H1 (cell line): ENCODE results near the gene GPATCH2. TPM values are rescaled to one million over a fixed set of nuclear protein-coding genes. Genes with fewer than 3 reads are reported as not detected.

Experiments used
- CTCF ChIA-PET: fragments of 300-600 bp; sonication (Branson Sonifier 250); formaldehyde crosslinking; loops from one replicate; lab custom pipeline; 2021; ENCODE audit not compliant: partially characterized antibody; lab: Charles Lee
- POLR2A ChIA-PET: fragments of 300-600 bp; sonication (Branson Sonifier 250); formaldehyde crosslinking; loops from one replicate; lab custom pipeline; 2021; ENCODE audit warnings: inconsistent platforms; ENCODE audit not compliant: partially characterized antibody; lab: Charles Lee
- DNase-seq, 2 experiments: peaks; one replicate each; pipeline versions ENCODE4 v3.0.0 to v3.0.0-alpha.2; 2010 to 2022; ENCODE audit warnings: low spot score in 2 of 2, low read depth in 1 of 2, mixed read lengths in 1 of 2
- FAIRE-seq: peaks from 2 replicates; lab custom pipeline; 2011; peaks lifted over from hg19 to GRCh38; lab: Jason Lieb, UNC
- H2AFZ ChIP-seq: 2 replicates; pipeline ENCODE4 v1.8.1; 2012; ENCODE audit warnings: low read length, inconsistent platforms
- H2AK5ac ChIP-seq: 2 replicates; pipeline ENCODE4 v1.6.1; 2013; ENCODE audit warnings: low read depth, low read length
- H2BK120ac ChIP-seq: replicated peaks from 2 replicates; pipeline ENCODE3; 2013; ENCODE audit warnings: low read depth, low read length, inconsistent platforms
- H2BK12ac ChIP-seq: 2 replicates; pipeline ENCODE4 v1.6.1; 2013; ENCODE audit warnings: low read depth, low read length
- H2BK15ac ChIP-seq: 2 replicates; pipeline ENCODE4 v1.6.1; 2013; ENCODE audit warnings: low read length
- H2BK20ac ChIP-seq: 2 replicates; pipeline ENCODE4 v1.6.1; 2013; ENCODE audit warnings: low read length
- H2BK5ac ChIP-seq: 2 replicates; pipeline ENCODE4 v1.6.1; 2013; ENCODE audit warnings: low read depth, low read length
- H3K14ac ChIP-seq: 2 replicates; pipeline ENCODE4 v1.6.1; 2013; ENCODE audit warnings: inconsistent platforms; ENCODE audit not compliant: insufficient read length
- H3K18ac ChIP-seq: 2 replicates; pipeline ENCODE4 v1.6.1; 2013; ENCODE audit warnings: low read length; ENCODE audit errors: extremely low read depth
- H3K23ac ChIP-seq: 2 replicates; pipeline ENCODE4 v1.6.1; 2013; ENCODE audit warnings: inconsistent platforms; ENCODE audit not compliant: insufficient read length
- H3K23me2 ChIP-seq: 2 replicates; pipeline ENCODE4 v1.6.1; 2013; ENCODE audit warnings: low read depth, low read length
- H3K27ac ChIP-seq: 2 replicates; pipeline ENCODE4 v1.6.1; 2011; ENCODE audit warnings: low read depth, low read length, inconsistent platforms
- H3K27me3 ChIP-seq, 4 experiments: replicated peaks in 1 of 4; 1 replicate in 1 of 4; 2 replicates in 3 of 4; pipeline versions ENCODE4 v1.6.1 to v1.8.1; 2011 to 2013; ENCODE audit warnings: low read length in 3 of 4, mild to moderate bottlenecking in 3 of 4, inconsistent platforms in 2 of 4, mixed read lengths in 2 of 4, moderate library complexity in 1 of 4; ENCODE audit not compliant: control insufficient read depth in 3 of 4, insufficient read depth in 3 of 4; ENCODE audit errors: extremely low read depth in 1 of 4
- H3K36me3 ChIP-seq, 4 experiments: 2 replicates each; pipeline versions ENCODE4 v1.6.1 to v1.8.1; 2011 to 2013; ENCODE audit warnings: mild to moderate bottlenecking in 4 of 4, low read length in 3 of 4, moderate library complexity in 2 of 4, control low read depth in 1 of 4, inconsistent platforms in 1 of 4; ENCODE audit not compliant: insufficient read depth in 4 of 4, control insufficient read depth in 2 of 4
- H3K4ac ChIP-seq: replicated peaks from 2 replicates; pipeline ENCODE3; 2013; ENCODE audit warnings: low read length, low read depth, mixed read lengths, inconsistent platforms; ENCODE audit not compliant: insufficient read length
- H3K4me1 ChIP-seq, 4 experiments: replicated peaks in 1 of 4; 1 replicate in 1 of 4; 2 replicates in 3 of 4; pipeline versions ENCODE4 v1.6.1 to v1.8.1; 2011 to 2013; ENCODE audit warnings: low read length in 3 of 4, inconsistent platforms in 2 of 4, mixed read lengths in 1 of 4; ENCODE audit not compliant: insufficient read depth in 4 of 4, control insufficient read depth in 3 of 4
- H3K4me2 ChIP-seq, 2 experiments: 2 replicates each; pipeline versions ENCODE4 v1.6.1 to v1.8.1; 2011 to 2013; ENCODE audit warnings: low read depth in 2 of 2, low read length in 2 of 2, control low read depth in 1 of 2, inconsistent platforms in 1 of 2, mild to moderate bottlenecking in 1 of 2; ENCODE audit not compliant: insufficient read depth in 1 of 2
- H3K4me3 ChIP-seq, 4 experiments: fragments of 200-600, 300-600 bp in 1 of 4; sonication (generic), shearing (Covaris generic), sonication (Bioruptor Twin) in 1 of 4; 2 replicates each; pipeline versions ENCODE4 v1.5.1 to v1.8.1; 2011 to 2016; ENCODE audit warnings: low read length in 4 of 4, low read depth in 3 of 4, control low read depth in 2 of 4, inconsistent platforms in 2 of 4, mild to moderate bottlenecking in 2 of 4, mixed read lengths in 1 of 4, moderate library complexity in 1 of 4; ENCODE audit not compliant: insufficient read depth in 2 of 4; ENCODE audit errors: extremely low read depth in 1 of 4
- H3K56ac ChIP-seq: replicated peaks from 2 replicates; pipeline ENCODE3; 2013; ENCODE audit warnings: low read depth, mild to moderate bottlenecking, mixed read lengths, low read length, inconsistent platforms; ENCODE audit not compliant: insufficient read length
- H3K79me1 ChIP-seq: 2 replicates; pipeline ENCODE4 v1.6.1; 2013; ENCODE audit warnings: low read depth, low read length, control low read depth
- H3K79me2 ChIP-seq, 2 experiments: 2 replicates each; pipeline versions ENCODE4 v1.6.1 to v1.8.1; 2012 to 2013; ENCODE audit warnings: low read length in 2 of 2, mild to moderate bottlenecking in 2 of 2, inconsistent platforms in 1 of 2; ENCODE audit not compliant: insufficient read depth in 2 of 2, control insufficient read depth in 1 of 2
- H3K9ac ChIP-seq, 4 experiments: replicated peaks in 1 of 4; 1 replicate in 1 of 4; 2 replicates in 3 of 4; pipeline versions ENCODE4 v1.6.1 to v1.8.1; 2011 to 2013; ENCODE audit warnings: low read depth in 3 of 4, low read length in 3 of 4, control low read depth in 2 of 4, mild to moderate bottlenecking in 2 of 4, moderate library complexity in 2 of 4, inconsistent platforms in 1 of 4; ENCODE audit errors: extremely low read depth in 1 of 4
- H3K9me3 ChIP-seq, 2 experiments: 2 replicates each; pipeline versions ENCODE4 v1.6.1 to v1.8.1; 2012 to 2013; ENCODE audit warnings: mild to moderate bottlenecking in 2 of 2, moderate library complexity in 2 of 2, control low read depth in 1 of 2, inconsistent platforms in 1 of 2, low read depth in 1 of 2, low read length in 1 of 2, mixed read lengths in 1 of 2; ENCODE audit not compliant: insufficient read depth in 2 of 2
- H4K20me1 ChIP-seq, 2 experiments: replicated peaks in 1 of 2; 2 replicates each; pipeline versions ENCODE3 to v1.8.1; 2011 to 2013; ENCODE audit warnings: inconsistent platforms in 2 of 2, low read length in 2 of 2, mild to moderate bottlenecking in 1 of 2; ENCODE audit not compliant: insufficient read depth in 2 of 2, control insufficient read depth in 1 of 2
- H4K5ac ChIP-seq: 2 replicates; pipeline ENCODE4 v1.6.1; 2013; ENCODE audit warnings: low read length, low read depth, mixed read lengths, inconsistent platforms; ENCODE audit not compliant: insufficient read length
- H4K8ac ChIP-seq: 2 replicates; pipeline ENCODE4 v1.8.0; 2013; ENCODE audit warnings: mild to moderate bottlenecking, moderate library complexity, low read length, inconsistent platforms; ENCODE audit not compliant: insufficient read depth; ENCODE audit errors: extremely low read depth
- H4K91ac ChIP-seq: replicated peaks from 2 replicates; pipeline ENCODE3; 2013; ENCODE audit warnings: low read length, mixed read lengths, inconsistent platforms; ENCODE audit not compliant: insufficient read length
- CBX8 ChIP-seq: fragments of 300-800, 300-1000 bp; sonication (generic); IDR thresholded peaks from 2 replicates; pipeline ENCODE4 v1.7.1; 2016; ENCODE audit warnings: low read depth, low read length, borderline replicate concordance
- EZH2 ChIP-seq: fragments of 200-600 bp; sonication (generic); IDR thresholded peaks from 2 replicates; pipeline ENCODE4 v1.7.1; 2012; ENCODE audit warnings: low read depth, mild to moderate bottlenecking, moderate library complexity, low read length, inconsistent platforms; ENCODE audit not compliant: severe bottlenecking
- HDAC6 ChIP-seq: IDR thresholded peaks from one replicate; pipeline ENCODE4 v1.7.1; 2012; ENCODE audit warnings: low read depth, mild to moderate bottlenecking, inconsistent platforms, low read length, moderate library complexity
- SP2 ChIP-seq: IDR thresholded peaks from 2 replicates; pipeline ENCODE4 v1.6.1; 2012; ENCODE audit warnings: mild to moderate bottlenecking, low read length, inconsistent platforms
- polyA plus RNA-seq, 7 experiments: library from polyadenylated mRNA; depleted of rRNA in 3 of 7; stranded (reverse) in 5 of 7; unstranded in 2 of 7; fragments of >200 nt in 5 of 7; fragments of 200-250 nt in 2 of 7; gene quantifications; 1 replicate in 5 of 7; 2 replicates in 1 of 7; 4 replicates in 1 of 7; pipeline versions ENCODE4 v1.2.1 to v1.2.3, GENCODE V29; 2011 to 2013; ENCODE audit warnings: missing spikeins in 2 of 7, mixed read lengths in 2 of 7
- total RNA-seq: library from RNA; stranded (reverse); fragmentation: NEBNext Ultra II Directional; extraction: Animal tissue kit (Norgen Biotek cat#: 25700); gene quantifications from 2 replicates; pipeline ENCODE4 v1.2.1, GENCODE V29; 2021

Gene GPATCH2
- total and polyA plus RNA-seq, 2 of the 8 experiments (the other 6 are each of a cell fraction or from before 2014, with no cell fraction given), result 3.9 to 13.1 TPM

- Histone ChIP-seq H2AK5ac (no peak overlapping the region), H2AFZ (no peak overlapping the region), H3K79me2 (no peaks in the 10 kb centered on the region), H3K18ac (no peak overlapping the region), H2BK15ac (no peak overlapping the region), H2BK5ac (no peak overlapping the region), H3K23me2 (no peaks in the 10 kb centered on the region), H3K27ac (no peak overlapping the region), H2BK12ac (no peak overlapping the region), H4K8ac (no peak overlapping the region), H3K79me1 (no peaks in the 10 kb centered on the region), H2BK20ac (no peak overlapping the region), H3K4ac (no peak overlapping the region), H3K4me1 (peaks cover 0 to 2% (median 0%) of the 10 kb centered on the region in 4 experiments; a peak in 1 of 7 replicates), H3K36me3 (no peaks in the 10 kb centered on the region), H3K4me2 (no peak overlapping the region), H3K23ac (no peak overlapping the region), H3K9ac (no peak overlapping the region), H3K27me3 (no peaks in the 10 kb centered on the region), H4K91ac (no peak overlapping the region), H2BK120ac (no peak overlapping the region), H3K9me3 (no peaks in the 10 kb centered on the region), H4K5ac (no peak overlapping the region), H3K4me3 (no peak overlapping the region), H3K56ac (no peak overlapping the region), H3K14ac (no peak overlapping the region), H4K20me1 (no peaks in the 10 kb centered on the region)
- TF ChIP-seq CBX8 (no peak), HDAC6 (no peak), SP2 (no peak), EZH2 (no peak)
- CTCF ChIA-PET, result interaction anchor here (1.3 kb wide), 1 partner anchor 8 kb away, joined by 3 read pairs; no protein-coding TSS in a partner anchor
- POLR2A ChIA-PET, result no interaction called here
- DNase-seq, result no peak
- FAIRE-seq, result no peak
Observed at GRCh38 chr1:217563179-217563578, 67.7 kb downstream of the GPATCH2 start.
